Keratinocyte (primary cell): Measurements from ENCODE around the gene PRKCE. TPM values are rescaled to one million over a fixed set of nuclear protein-coding genes. Genes with fewer than 3 reads are reported as not detected.

Source experiments
- DNase-seq: peaks from one replicate; pipeline ENCODE4 v3.0.0-alpha.2; 2011; ENCODE audit warnings: low read depth, missing footprints, low spot score
- FAIRE-seq: peaks from 2 replicates; lab custom pipeline; 2011; peaks lifted over from hg19 to GRCh38; lab: Jason Lieb, UNC
- H2AFZ ChIP-seq: 2 replicates; pipeline ENCODE4 v1.6.0; 2012; ENCODE audit warnings: low read length, control low read depth, inconsistent platforms; ENCODE audit not compliant: control insufficient read depth
- H3K27ac ChIP-seq: 2 replicates; pipeline ENCODE4 v1.5.1; 2011; ENCODE audit warnings: low read length; ENCODE audit not compliant: control insufficient read depth, insufficient read depth
- H3K27me3 ChIP-seq: 3 replicates; pipeline ENCODE4 v1.6.0; 2011; ENCODE audit warnings: low read length; ENCODE audit not compliant: control insufficient read depth, insufficient read depth; ENCODE audit errors: extremely low read depth
- H3K36me3 ChIP-seq, 2 experiments: 2 replicates in 1 of 2; 3 replicates in 1 of 2; pipeline ENCODE4 v1.5.1; 2011; ENCODE audit warnings: low read length in 2 of 2, mild to moderate bottlenecking in 1 of 2; ENCODE audit not compliant: control insufficient read depth in 2 of 2, insufficient read depth in 2 of 2; ENCODE audit errors: extremely low read depth in 1 of 2
- H3K4me1 ChIP-seq: 3 replicates; pipeline ENCODE4 v1.5.1; 2011; ENCODE audit warnings: low read length; ENCODE audit not compliant: control insufficient read depth, insufficient read depth; ENCODE audit errors: extremely low read depth
- H3K4me2 ChIP-seq: 3 replicates; pipeline ENCODE4 v1.6.0; 2011; ENCODE audit warnings: low read depth, low read length; ENCODE audit not compliant: control insufficient read depth, insufficient read depth; ENCODE audit errors: extremely low read depth
- H3K4me3 ChIP-seq, 3 experiments: fragments of 200-600 bp in 1 of 3; sonication (generic) in 1 of 3; 2 replicates in 2 of 3; 3 replicates in 1 of 3; pipeline ENCODE4 v1.5.1; 2011 to 2016; ENCODE audit warnings: low read length in 3 of 3, mild to moderate bottlenecking in 3 of 3, control low read depth in 2 of 3, inconsistent platforms in 1 of 3, low read depth in 1 of 3, mixed read lengths in 1 of 3, mixed run types in 1 of 3, moderate library complexity in 1 of 3; ENCODE audit not compliant: control insufficient read depth in 2 of 3, insufficient read depth in 2 of 3; ENCODE audit errors: extremely low read depth in 1 of 3
- H3K79me2 ChIP-seq: 2 replicates; pipeline ENCODE4 v1.6.0; 2012; ENCODE audit warnings: low read length; ENCODE audit not compliant: control insufficient read depth, insufficient read depth
- H3K9ac ChIP-seq: 3 replicates; pipeline ENCODE4 v1.6.0; 2011; ENCODE audit warnings: low read length; ENCODE audit not compliant: control insufficient read depth, insufficient read depth; ENCODE audit errors: extremely low read depth
- H3K9me1 ChIP-seq: 3 replicates; pipeline ENCODE4 v1.6.0; 2011; ENCODE audit warnings: low read length; ENCODE audit not compliant: control insufficient read depth, insufficient read depth; ENCODE audit errors: extremely low read depth
- H3K9me3 ChIP-seq: 2 replicates; pipeline ENCODE4 v1.5.1; 2012; ENCODE audit warnings: low read depth, low read length; ENCODE audit not compliant: control insufficient read depth
- H4K20me1 ChIP-seq: 3 replicates; pipeline ENCODE4 v1.6.0; 2011; ENCODE audit warnings: low read length; ENCODE audit not compliant: control insufficient read depth, insufficient read depth; ENCODE audit errors: extremely low read depth
- EZH2 ChIP-seq: IDR thresholded peaks from one replicate; pipeline ENCODE4 v1.6.1; 2012; ENCODE audit warnings: inconsistent platforms, mild to moderate bottlenecking, low read length, moderate library complexity
- dilution Hi-C: fragments of 300-500 bp; cut with MboI; formaldehyde crosslinking; loops from one replicate; pipeline ENCODE4 v1.7.0; 2020; ENCODE audit warnings: low sequenced_read_pairs; ENCODE audit not compliant: extremely low pct_ligation_motif_present
- polyA plus RNA-seq, 5 experiments: library from polyadenylated mRNA; depleted of rRNA in 3 of 5; stranded (reverse) in 3 of 5; stranded (forward) in 1 of 5; unstranded in 1 of 5; fragments of >200 nt; gene quantifications; 1 replicate in 1 of 5; 2 replicates in 3 of 5; 3 replicates in 1 of 5; pipeline versions ENCODE4 v1.2.1 to v1.2.3, GENCODE V29; 2011 to 2012; ENCODE audit warnings: missing spikeins in 2 of 5, low read depth in 1 of 5, low replicate concordance in 1 of 5
- TF ChIP-seq, protein P1 (sequence below), 3 experiments: IDR thresholded peaks in 1 of 3; conservative IDR thresholded peaks in 1 of 3; optimal IDR thresholded peaks in 1 of 3; 2 replicates in 2 of 3; 3 replicates in 1 of 3; pipeline versions ENCODE3 to v1.5.1; 2011; ENCODE audit warnings: low read length in 3 of 3, mild to moderate bottlenecking in 3 of 3, moderate library complexity in 2 of 3, control low read depth in 1 of 3, inconsistent platforms in 1 of 3; ENCODE audit not compliant: insufficient read depth in 2 of 3; ENCODE audit errors: extremely low read depth in 1 of 3

PRKCE gene
- polyA plus RNA-seq, 1 donor (not counting 4 experiments of a cell fraction or from before 2014, with no cell fraction given) = 2.0 TPM

DNA sequence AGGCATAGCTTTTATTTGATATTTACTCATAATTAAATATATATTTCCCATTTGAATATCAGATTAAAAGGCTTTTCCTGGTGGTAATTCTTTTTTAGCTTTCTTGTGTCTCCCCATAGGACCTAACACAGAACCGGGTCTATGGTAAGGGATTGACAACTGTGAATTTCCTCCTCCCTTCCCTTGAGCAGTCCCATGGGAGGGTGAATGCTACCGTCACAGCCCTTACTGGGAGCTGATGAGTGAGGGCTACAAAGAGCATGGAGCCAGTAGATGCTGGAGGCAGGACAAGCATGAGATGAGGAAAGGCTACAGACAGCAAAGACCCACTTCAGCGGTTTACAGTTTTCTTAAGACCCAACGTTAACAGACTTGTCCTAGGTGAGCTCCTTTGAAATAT, 475.1 kb downstream of the PRKCE start:
- TF ChIP-seq EZH2 = no peak
- TF ChIP-seq, protein P1, sequence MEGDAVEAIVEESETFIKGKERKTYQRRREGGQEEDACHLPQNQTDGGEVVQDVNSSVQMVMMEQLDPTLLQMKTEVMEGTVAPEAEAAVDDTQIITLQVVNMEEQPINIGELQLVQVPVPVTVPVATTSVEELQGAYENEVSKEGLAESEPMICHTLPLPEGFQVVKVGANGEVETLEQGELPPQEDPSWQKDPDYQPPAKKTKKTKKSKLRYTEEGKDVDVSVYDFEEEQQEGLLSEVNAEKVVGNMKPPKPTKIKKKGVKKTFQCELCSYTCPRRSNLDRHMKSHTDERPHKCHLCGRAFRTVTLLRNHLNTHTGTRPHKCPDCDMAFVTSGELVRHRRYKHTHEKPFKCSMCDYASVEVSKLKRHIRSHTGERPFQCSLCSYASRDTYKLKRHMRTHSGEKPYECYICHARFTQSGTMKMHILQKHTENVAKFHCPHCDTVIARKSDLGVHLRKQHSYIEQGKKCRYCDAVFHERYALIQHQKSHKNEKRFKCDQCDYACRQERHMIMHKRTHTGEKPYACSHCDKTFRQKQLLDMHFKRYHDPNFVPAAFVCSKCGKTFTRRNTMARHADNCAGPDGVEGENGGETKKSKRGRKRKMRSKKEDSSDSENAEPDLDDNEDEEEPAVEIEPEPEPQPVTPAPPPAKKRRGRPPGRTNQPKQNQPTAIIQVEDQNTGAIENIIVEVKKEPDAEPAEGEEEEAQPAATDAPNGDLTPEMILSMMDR (optimal IDR thresholded peaks at IDR 0.05 in 1 of 3, IDR thresholded peaks at IDR 0.05 in 1 of 3, conservative IDR thresholded peaks at IDR 0.05 in 1 of 3; ENCODE audit: extremely low read depth in 1 of 3, insufficient read depth in 2 of 3, low read length in 3 of 3) = no peak
- Histone ChIP-seq H3K4me2 (no peak overlapping the region), H3K36me3 (no peaks in the 10 kb centered on the region), H3K27ac (no peak overlapping the region), H3K9ac (no peak overlapping the region), H3K4me3 (no peak overlapping the region), H3K27me3 (no peaks in the 10 kb centered on the region), H3K9me1 (no peaks in the 10 kb centered on the region), H3K4me1 (no peaks in the 10 kb centered on the region), H4K20me1 (no peaks in the 10 kb centered on the region), H2AFZ (no peak overlapping the region), H3K79me2 (no peaks in the 10 kb centered on the region), H3K9me3 (no peaks in the 10 kb centered on the region)
- dilution Hi-C loops = loop anchor here (5.0 kb wide), 1 partner anchor 44 kb away; no protein-coding TSS in a partner anchor
- FAIRE-seq (no peak), DNase-seq (no peak)

DNA sequence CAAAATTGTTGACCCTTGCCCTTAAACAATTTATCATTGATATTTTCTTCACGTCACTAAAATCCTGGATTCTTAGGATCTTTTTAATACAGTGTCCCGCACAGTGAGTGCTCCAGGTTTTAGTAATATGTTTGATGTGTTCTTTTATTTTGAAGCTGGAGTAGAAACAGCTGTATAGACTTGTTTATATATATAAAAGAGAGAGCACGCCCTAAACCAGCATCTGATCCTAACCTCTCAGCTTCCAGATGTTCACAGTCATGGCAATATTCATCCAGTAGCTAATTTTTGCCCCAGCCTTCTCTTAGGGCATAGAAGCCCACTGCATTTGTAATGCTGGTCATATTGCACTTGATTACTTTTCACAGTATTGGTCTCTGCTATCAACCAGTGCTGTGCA, 475.7 kb downstream of the PRKCE start:
- H3K9ac ChIP-seq = no peak overlapping the region
- H3K9me3 ChIP-seq = no peaks in the 10 kb centered on the region
- H3K4me3 ChIP-seq = no peak overlapping the region
- no peaks in the 10 kb centered on the region for H3K36me3 ChIP-seq
- no peaks in the 10 kb centered on the region for H3K79me2 ChIP-seq
- H3K4me1 ChIP-seq = no peaks in the 10 kb centered on the region
- no peaks in the 10 kb centered on the region for H3K9me1 ChIP-seq
- no peak overlapping the region for H3K27ac ChIP-seq
- DNase-seq (no peak), FAIRE-seq (no peak)
- no peak for TF ChIP-seq EZH2
- TF ChIP-seq, protein P1 (optimal IDR thresholded peaks at IDR 0.05 in 1 of 3, IDR thresholded peaks at IDR 0.05 in 1 of 3, conservative IDR thresholded peaks at IDR 0.05 in 1 of 3; ENCODE audit: extremely low read depth in 1 of 3, insufficient read depth in 2 of 3, low read length in 3 of 3) = no peak
- dilution Hi-C loops = loop anchor here (5.0 kb wide), 1 partner anchor 45 kb away; no protein-coding TSS in a partner anchor
- no peak overlapping the region for H2AFZ ChIP-seq
- H3K27me3 ChIP-seq = no peaks in the 10 kb centered on the region
- H4K20me1 ChIP-seq = no peaks in the 10 kb centered on the region
- H3K4me2 ChIP-seq = no peak overlapping the region
